Measurements from ENCODE around the gene REEP2. TPM values are rescaled to one million over a fixed set of nuclear protein-coding genes. Genes with fewer than 3 reads are reported as not detected.
"Not testable (repeated sequence)": the region's sequence is repeated elsewhere in the genome, so short reads cannot be mapped to it uniquely, and the experiment has no call there.

The REEP2 gene
- 1 to 10 TPM in 3 of 4 donors, under 1 TPM in 1; 0.95 to 7.6 (median 1.8) TPM for total RNA-seq

- intact Hi-C loops (cut with DNase I; ENCODE audit: low total_unique reads), result no loop called here
- DNase-seq (ENCODE audit: low spot score in 2 of 2), result peak in 1 of 2 donors; percentile 82
- WGBS, 2 donors, result 4% methylated on average over 12 to 24 of the region's 65 CpGs
- TF ChIP-seq CTCF (IDR thresholded peaks at IDR 0.05), result no peak
- no peak within 1 kb of the TSS for H3K4me3 ChIP-seq (ENCODE audit: low read depth, poor library complexity, severe bottlenecking)
Observed at GRCh38 chr5:138438724-138439476, at the start of gene REEP2. Gene REEP2, plus strand, starts transcription at chr5:138439057. Its CDS starts 152 bp downstream, at chr5:138439209.

- 88 to 93% methylated on average over 3 of the region's 3 CpGs for WGBS, 2 donors
- no peak for DNase-seq (ENCODE audit: low spot score in 2 of 2)
- intact Hi-C loops (cut with DNase I; ENCODE audit: low total_unique reads), result no loop called here
- TF ChIP-seq CTCF (IDR thresholded peaks at IDR 0.05) (no peak), POLR2A (IDR thresholded peaks at IDR 0.05) (no peak)
- H3K4me3 ChIP-seq (ENCODE audit: low read depth, poor library complexity, severe bottlenecking), result no peak overlapping the region
Observed at GRCh38 chr5:138389332-138389731, 49.5 kb upstream of the REEP2 start.

GRCh38 chr5:138389911-138390310 lies 48.9 kb upstream of the REEP2 start:
- intact Hi-C loops (cut with DNase I; ENCODE audit: low total_unique reads), result loop anchor here (10.0 kb wide), 1 partner anchor 1275 kb away; no protein-coding TSS in a partner anchor
- 92 to 96% methylated on average over 10 of the region's 10 CpGs for WGBS, 2 donors
- DNase-seq (ENCODE audit: low spot score in 2 of 2); H3K4me3 ChIP-seq (ENCODE audit: low read depth, poor library complexity, severe bottlenecking): not testable (repeated sequence)

- no peak for DNase-seq (ENCODE audit: low spot score in 2 of 2)
- WGBS, 2 donors, result 74 to 88% methylated on average over 9 of the region's 9 CpGs
- intact Hi-C loops (cut with DNase I; ENCODE audit: low total_unique reads), result loop anchor here (10.0 kb wide), 1 partner anchor 1277 kb away; no protein-coding TSS in a partner anchor
- TF ChIP-seq CTCF (IDR thresholded peaks at IDR 0.05) (no peak), POLR2A (IDR thresholded peaks at IDR 0.05) (no peak)
- H3K4me3 ChIP-seq (ENCODE audit: low read depth, poor library complexity, severe bottlenecking), result no peak overlapping the region
Observed at GRCh38 chr5:138391859-138392386, 46.9 kb upstream of the REEP2 start.

- H3K4me3 ChIP-seq (ENCODE audit: low read depth, poor library complexity, severe bottlenecking), result no peak overlapping the region
- intact Hi-C loops (cut with DNase I; ENCODE audit: low total_unique reads), result no loop called here
- TF ChIP-seq POLR2A (IDR thresholded peaks at IDR 0.05), result no peak
- DNase-seq (ENCODE audit: low spot score in 2 of 2), result no peak
Observed at GRCh38 chr5:138402640-138403039, 36.2 kb upstream of the REEP2 start.

- no peak overlapping the region for H3K4me3 ChIP-seq (ENCODE audit: low read depth, poor library complexity, severe bottlenecking)
- 57 to 60% methylated on average over 5 of the region's 5 CpGs for WGBS, 2 donors
- intact Hi-C loops (cut with DNase I; ENCODE audit: low total_unique reads), result no loop called here
- DNase-seq (ENCODE audit: low spot score in 2 of 2), result no peak
- no peak for TF ChIP-seq CTCF (IDR thresholded peaks at IDR 0.05)
Observed at GRCh38 chr5:138408023-138408422, 30.8 kb upstream of the REEP2 start.

GRCh38 chr5:138410996-138411640 lies 27.7 kb upstream of the REEP2 start:
- DNase-seq (ENCODE audit: low spot score in 2 of 2); H3K4me3 ChIP-seq (ENCODE audit: low read depth, poor library complexity, severe bottlenecking); intact Hi-C loops (cut with DNase I; ENCODE audit: low total_unique reads): not testable (repeated sequence)
- 71 to 81% methylated on average over 14 of the region's 14 CpGs for WGBS, 2 donors

Data from lower leg skin (tissue), 4 donors.